Measurements from ENCODE around the gene PDE4D.

DNA sequence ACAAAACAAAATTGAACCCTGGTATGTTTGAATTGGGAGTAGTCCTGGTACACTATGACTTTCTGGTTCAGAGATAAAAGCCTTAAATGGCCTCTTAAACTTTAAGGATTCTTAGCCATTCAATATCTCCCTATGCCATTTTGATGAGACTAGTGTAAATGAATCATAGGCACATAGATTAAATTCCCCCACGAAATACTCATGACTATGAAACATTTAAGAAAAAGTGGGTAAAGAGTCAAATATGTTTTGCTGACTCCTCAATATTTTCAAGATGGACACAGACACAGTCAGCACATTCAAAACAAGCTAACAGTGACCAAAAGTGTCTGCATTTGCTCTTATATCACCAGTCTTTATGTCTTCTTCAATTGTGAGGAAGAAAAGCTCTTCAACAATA, 278.3 kb downstream of the PDE4D start:
- TF ChIP-seq POLR2AphosphoS5 (IDR thresholded peaks at IDR 0.05; ENCODE audit: low read depth), result no peak
- TF ChIP-seq CTCF (IDR thresholded peaks at IDR 0.05; ENCODE audit: insufficient read depth, low read length), result no peak
- TF ChIP-seq, protein P1, sequence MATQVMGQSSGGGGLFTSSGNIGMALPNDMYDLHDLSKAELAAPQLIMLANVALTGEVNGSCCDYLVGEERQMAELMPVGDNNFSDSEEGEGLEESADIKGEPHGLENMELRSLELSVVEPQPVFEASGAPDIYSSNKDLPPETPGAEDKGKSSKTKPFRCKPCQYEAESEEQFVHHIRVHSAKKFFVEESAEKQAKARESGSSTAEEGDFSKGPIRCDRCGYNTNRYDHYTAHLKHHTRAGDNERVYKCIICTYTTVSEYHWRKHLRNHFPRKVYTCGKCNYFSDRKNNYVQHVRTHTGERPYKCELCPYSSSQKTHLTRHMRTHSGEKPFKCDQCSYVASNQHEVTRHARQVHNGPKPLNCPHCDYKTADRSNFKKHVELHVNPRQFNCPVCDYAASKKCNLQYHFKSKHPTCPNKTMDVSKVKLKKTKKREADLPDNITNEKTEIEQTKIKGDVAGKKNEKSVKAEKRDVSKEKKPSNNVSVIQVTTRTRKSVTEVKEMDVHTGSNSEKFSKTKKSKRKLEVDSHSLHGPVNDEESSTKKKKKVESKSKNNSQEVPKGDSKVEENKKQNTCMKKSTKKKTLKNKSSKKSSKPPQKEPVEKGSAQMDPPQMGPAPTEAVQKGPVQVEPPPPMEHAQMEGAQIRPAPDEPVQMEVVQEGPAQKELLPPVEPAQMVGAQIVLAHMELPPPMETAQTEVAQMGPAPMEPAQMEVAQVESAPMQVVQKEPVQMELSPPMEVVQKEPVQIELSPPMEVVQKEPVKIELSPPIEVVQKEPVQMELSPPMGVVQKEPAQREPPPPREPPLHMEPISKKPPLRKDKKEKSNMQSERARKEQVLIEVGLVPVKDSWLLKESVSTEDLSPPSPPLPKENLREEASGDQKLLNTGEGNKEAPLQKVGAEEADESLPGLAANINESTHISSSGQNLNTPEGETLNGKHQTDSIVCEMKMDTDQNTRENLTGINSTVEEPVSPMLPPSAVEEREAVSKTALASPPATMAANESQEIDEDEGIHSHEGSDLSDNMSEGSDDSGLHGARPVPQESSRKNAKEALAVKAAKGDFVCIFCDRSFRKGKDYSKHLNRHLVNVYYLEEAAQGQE (IDR thresholded peaks at IDR 0.05; ENCODE audit: insufficient replicate concordance, low read depth), result no peak
